WTC11 (cell line): Measurements from ENCODE around the gene SMIM5. TPM values are rescaled to one million over a fixed set of nuclear protein-coding genes. Genes with fewer than 3 reads are reported as not detected.

ENCODE experiments used
- ATAC-seq: fragments of 200-7000 bp; cut with Tn5 transposase; 2 replicates; pipeline ENCODE4 v1.10.0; 2021; ENCODE audit warnings: mild to moderate bottlenecking, moderate library complexity
- CTCF ChIA-PET: fragments of 300-600 bp; sonication (Branson Sonifier 250); formaldehyde crosslinking; loops from one replicate; lab custom pipeline; 2021; ENCODE audit warnings: antibody characterized with exemption; lab: Charles Lee
- POLR2A ChIA-PET: fragments of 350-600 bp; sonication (Branson Sonifier 250); formaldehyde crosslinking; loops from one replicate; lab custom pipeline; 2021; ENCODE audit warnings: antibody characterized with exemption; lab: Charles Lee
- DNase-seq: peaks from one replicate; pipeline ENCODE4 v3.0.0; 2021; ENCODE audit warnings: low spot score
- H3K27ac Mint-ChIP-seq: 2 replicates; pipeline ENCODE4 v1.8.0; 2021; ENCODE audit warnings: mixed read lengths
- H3K27me3 Mint-ChIP-seq: 2 replicates; pipeline ENCODE4 v1.8.0; 2021; ENCODE audit warnings: low read depth, mild to moderate bottlenecking, moderate library complexity, mixed read lengths
- H3K36me3 Mint-ChIP-seq: 2 replicates; pipeline ENCODE4 v1.8.0; 2021; ENCODE audit warnings: mixed read lengths
- H3K4me1 Mint-ChIP-seq: 2 replicates; pipeline ENCODE4 v1.8.0; 2022; ENCODE audit warnings: mixed read lengths
- H3K4me3 Mint-ChIP-seq: 2 replicates; pipeline ENCODE4 v1.8.0; 2021; ENCODE audit warnings: mild to moderate bottlenecking, moderate library complexity, mixed read lengths
- H3K9me3 Mint-ChIP-seq: 2 replicates; pipeline ENCODE4 v1.8.0; 2021; ENCODE audit warnings: mixed read lengths
- ARID4B ChIP-seq: sonication (generic); formaldehyde crosslinking; IDR thresholded peaks from 2 replicates; pipeline ENCODE4 v1.8.0; 2023; ENCODE audit warnings: missing genetic modification reagents, mild to moderate bottlenecking, borderline replicate concordance
- ATF1 ChIP-seq: sonication (generic); formaldehyde crosslinking; IDR thresholded peaks from 2 replicates; pipeline ENCODE4 v1.8.1; 2023; ENCODE audit warnings: mild to moderate bottlenecking, moderate library complexity, missing genetic modification reagents
- ATF6 ChIP-seq: sonication (generic); formaldehyde crosslinking; IDR thresholded peaks from 2 replicates; pipeline ENCODE4 v1.8.1; 2023; ENCODE audit warnings: mild to moderate bottlenecking, missing genetic modification reagents
- ELF4 ChIP-seq: sonication (generic); formaldehyde crosslinking; IDR thresholded peaks from 2 replicates; pipeline ENCODE4 v1.8.1; 2022; ENCODE audit warnings: low read depth, mild to moderate bottlenecking, moderate library complexity, missing genetic modification reagents
- GRHL2 ChIP-seq: fragments of 250-450 bp; sonication (Bioruptor Pico); IDR thresholded peaks from 2 replicates; pipeline ENCODE4 v1.8.0; 2022; ENCODE audit warnings: mild to moderate bottlenecking, moderate library complexity; ENCODE audit not compliant: insufficient replicate concordance, severe bottlenecking
- GTF2I ChIP-seq: fragments of 250-450 bp; sonication (Bioruptor Pico); conservative IDR thresholded peaks from 2 replicates; pipeline ENCODE4 v1.4.0; 2021; ENCODE audit warnings: mild to moderate bottlenecking
- HMGA2 ChIP-seq: fragments of 250-450 bp; sonication (Bioruptor Pico); IDR thresholded peaks from 2 replicates; pipeline ENCODE4 v1.4.0; 2021; ENCODE audit warnings: mild to moderate bottlenecking, moderate library complexity
- IRF1 ChIP-seq: sonication (generic); formaldehyde crosslinking; IDR thresholded peaks from 2 replicates; pipeline ENCODE4 v1.8.0; 2023; ENCODE audit warnings: missing genetic modification reagents
- JUN ChIP-seq: sonication (generic); formaldehyde crosslinking; IDR thresholded peaks from 2 replicates; pipeline ENCODE4 v1.8.0; 2023; ENCODE audit warnings: mild to moderate bottlenecking, missing genetic modification reagents
- NR2C2 ChIP-seq: sonication (generic); formaldehyde crosslinking; IDR thresholded peaks from 2 replicates; pipeline ENCODE4 v1.8.0; 2022; ENCODE audit warnings: mild to moderate bottlenecking, missing genetic modification reagents
- SMAD3 ChIP-seq: sonication (generic); formaldehyde crosslinking; IDR thresholded peaks from 2 replicates; pipeline ENCODE4 v1.8.0; 2022; ENCODE audit warnings: missing genetic modification reagents, mild to moderate bottlenecking, borderline replicate concordance
- STAT6 ChIP-seq: sonication (generic); formaldehyde crosslinking; conservative IDR thresholded peaks from 2 replicates; pipeline ENCODE4 v1.8.1; 2023; ENCODE audit warnings: mild to moderate bottlenecking, low read depth, missing genetic modification reagents, moderate library complexity
- USF1 ChIP-seq: sonication (generic); formaldehyde crosslinking; IDR thresholded peaks from 2 replicates; pipeline ENCODE4 v1.8.0; 2022; ENCODE audit warnings: mild to moderate bottlenecking, missing genetic modification reagents
- ZBTB21 ChIP-seq: sonication (generic); formaldehyde crosslinking; IDR thresholded peaks from 2 replicates; pipeline ENCODE4 v1.8.1; 2023; ENCODE audit warnings: mild to moderate bottlenecking, missing genetic modification reagents, borderline replicate concordance
- ZBTB43 ChIP-seq: sonication (generic); formaldehyde crosslinking; IDR thresholded peaks from 2 replicates; pipeline ENCODE4 v1.8.1; 2023; ENCODE audit warnings: mild to moderate bottlenecking, missing genetic modification reagents
- ZMAT4 ChIP-seq: fragments of 250-450 bp; sonication (Bioruptor Pico); IDR thresholded peaks from 2 replicates; pipeline ENCODE4 v1.9.0; 2021; ENCODE audit warnings: mild to moderate bottlenecking
- ZNF121 ChIP-seq: sonication (generic); formaldehyde crosslinking; IDR thresholded peaks from 2 replicates; pipeline ENCODE4 v1.8.0; 2023; ENCODE audit warnings: missing genetic modification reagents
- ZNF512 ChIP-seq: sonication (generic); formaldehyde crosslinking; IDR thresholded peaks from 2 replicates; pipeline ENCODE4 v1.8.1; 2022; ENCODE audit warnings: missing genetic modification reagents, borderline replicate concordance
- total RNA-seq: library from RNA; stranded (reverse); gene quantifications from 3 replicates; pipeline ENCODE4 v1.2.3, GENCODE V29; 2021

SMIM5 gene
- total RNA-seq, 1 experiment from 2014 or later = not detected

GRCh38 chr17:75673487-75673886 lies 40.3 kb downstream of the SMIM5 start:
- H3K4me3 Mint-ChIP-seq = no peak overlapping the region
- 0 out of 2 replicates have a peak overlapping the region, but pooled peaks have one; percentile 32 for H3K27ac Mint-ChIP-seq
- TF ChIP-seq ZBTB43 (CRISPR knock-in tag) = no peak
- no peak for TF ChIP-seq GTF2I (CRISPR knock-in tag)
- no peak for TF ChIP-seq ARID4B (CRISPR knock-in tag)
- TF ChIP-seq SMAD3 (CRISPR knock-in tag) = no peak
- no peak for TF ChIP-seq ELF4 (CRISPR knock-in tag)
- TF ChIP-seq ATF6 = no peak
- no peak for TF ChIP-seq ZMAT4 (CRISPR knock-in tag)
- TF ChIP-seq ZNF121 = no peak
- TF ChIP-seq HMGA2 = no peak
- no peak for TF ChIP-seq ATF1 (CRISPR knock-in tag)
- TF ChIP-seq NR2C2 (CRISPR knock-in tag) = no peak
- no peak for TF ChIP-seq ZBTB21 (CRISPR knock-in tag)
- TF ChIP-seq USF1 = no peak
- TF ChIP-seq IRF1 = no peak
- TF ChIP-seq ZNF512 (CRISPR knock-in tag) = no peak
- no peak for TF ChIP-seq JUN (CRISPR knock-in tag)
- TF ChIP-seq GRHL2 (CRISPR knock-in tag) = no peak
- no peak for TF ChIP-seq STAT6
- peaks cover 42% of the 10 kb centered on the region for H3K36me3 Mint-ChIP-seq
- CTCF ChIA-PET = interaction anchor here (1.9 to 5.6 kb wide), 4 partner anchors 15 to 80 kb away, joined by 6 to 72 read pairs (median 19); partner anchors contain the start of gene SMIM5
- H3K4me1 Mint-ChIP-seq = peaks cover 1% of the 10 kb centered on the region
- H3K9me3 Mint-ChIP-seq = no peaks in the 10 kb centered on the region
- POLR2A ChIA-PET = no interaction called here
- ATAC-seq = no peak
- H3K27me3 Mint-ChIP-seq = no peaks in the 10 kb centered on the region
- DNase-seq = no peak
